ENCODE data around the gene TTLL7.

DNA sequence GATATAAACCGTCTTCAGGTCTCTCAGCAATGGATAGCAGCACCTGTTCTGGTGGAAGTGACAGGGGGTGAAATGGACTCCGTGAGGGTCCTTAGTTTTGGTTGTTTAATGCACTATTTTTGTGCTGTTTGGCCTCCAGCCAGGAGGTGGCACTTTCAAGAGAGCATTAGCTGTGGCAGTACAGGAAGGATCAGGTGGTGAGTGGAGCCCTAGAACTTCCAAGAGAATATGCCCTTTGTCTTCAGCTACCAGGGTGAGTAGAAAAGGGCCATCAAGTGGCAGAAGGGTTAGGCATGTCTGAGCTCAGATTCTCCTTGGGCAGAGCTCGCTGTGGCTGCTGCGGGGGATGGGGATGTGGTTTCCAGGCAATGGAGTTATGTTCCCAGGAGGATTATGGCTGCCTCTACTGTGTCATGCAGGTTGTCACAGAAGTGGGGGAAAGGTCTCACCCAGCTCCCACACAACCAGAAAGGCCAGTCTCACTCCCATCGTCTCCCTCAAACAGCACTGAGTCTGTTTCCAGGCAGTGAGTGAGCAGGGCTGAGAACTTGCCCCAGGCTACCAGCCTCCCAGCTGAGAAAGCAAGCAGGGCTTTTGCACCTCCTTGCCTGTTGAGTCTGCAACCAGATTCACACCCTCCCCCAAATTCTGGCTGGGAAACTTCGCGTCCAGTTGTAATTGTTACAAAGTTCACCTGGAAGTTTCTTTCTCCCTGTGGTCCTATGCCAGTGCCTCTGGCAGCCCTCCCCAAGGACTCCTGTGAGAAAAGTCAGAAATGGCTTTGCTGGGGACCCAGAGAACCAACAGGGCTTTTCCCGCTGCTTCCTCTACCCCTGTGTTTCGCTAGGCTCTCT lies 39.1 kb upstream of the TTLL7 start:
- TF ChIP-seq, protein P1, sequence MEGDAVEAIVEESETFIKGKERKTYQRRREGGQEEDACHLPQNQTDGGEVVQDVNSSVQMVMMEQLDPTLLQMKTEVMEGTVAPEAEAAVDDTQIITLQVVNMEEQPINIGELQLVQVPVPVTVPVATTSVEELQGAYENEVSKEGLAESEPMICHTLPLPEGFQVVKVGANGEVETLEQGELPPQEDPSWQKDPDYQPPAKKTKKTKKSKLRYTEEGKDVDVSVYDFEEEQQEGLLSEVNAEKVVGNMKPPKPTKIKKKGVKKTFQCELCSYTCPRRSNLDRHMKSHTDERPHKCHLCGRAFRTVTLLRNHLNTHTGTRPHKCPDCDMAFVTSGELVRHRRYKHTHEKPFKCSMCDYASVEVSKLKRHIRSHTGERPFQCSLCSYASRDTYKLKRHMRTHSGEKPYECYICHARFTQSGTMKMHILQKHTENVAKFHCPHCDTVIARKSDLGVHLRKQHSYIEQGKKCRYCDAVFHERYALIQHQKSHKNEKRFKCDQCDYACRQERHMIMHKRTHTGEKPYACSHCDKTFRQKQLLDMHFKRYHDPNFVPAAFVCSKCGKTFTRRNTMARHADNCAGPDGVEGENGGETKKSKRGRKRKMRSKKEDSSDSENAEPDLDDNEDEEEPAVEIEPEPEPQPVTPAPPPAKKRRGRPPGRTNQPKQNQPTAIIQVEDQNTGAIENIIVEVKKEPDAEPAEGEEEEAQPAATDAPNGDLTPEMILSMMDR (IDR thresholded peaks at IDR 0.05), result no peak
- TF ChIP-seq EZH2 (IDR thresholded peaks at IDR 0.05) (no peak), EZH2phosphoT487 (IDR thresholded peaks at IDR 0.05) (no peak)
